Measurements from ENCODE around the gene CD163L1.

GRCh38 chr12:7433276-7433822 lies 10.6 kb downstream of the CD163L1 start:
- TF ChIP-seq CTCF (IDR thresholded peaks at IDR 0.05) (no peak), POLR2A (IDR thresholded peaks at IDR 0.05) (no peak)

Data from heart left ventricle (tissue), 13 donors.